ENCODE data around the gene THSD4. TPM values are rescaled to one million over a fixed set of nuclear protein-coding genes. Genes with fewer than 3 reads are reported as not detected.

The THSD4 gene
- total and polyA plus RNA-seq, 8 donors = 15.7 to 43.3 (median 19.1) TPM

- Histone ChIP-seq H3K4me3 (no peak overlapping the region), H3K4me1 (peaks cover 4 to 18% of the 10 kb centered on the region in 2 donors), H3K9me3 (no peaks in the 10 kb centered on the region), H3K27ac (peak overlapping the region in 1 of 2 donors; percentile 55), H3K27me3 (no peaks in the 10 kb centered on the region), H3K36me3 (no peaks in the 10 kb centered on the region)
- intact Hi-C loops (cut with DNase I) = no loop called here
- ATAC-seq (peak; percentile 24), DNase-seq (no peak)
- no peak for TF ChIP-seq CTCF (IDR thresholded peaks at IDR 0.05)
These were observed 180.5 kb downstream of the THSD4 start for GRCh38 chr15:71295603-71296314.

- no peaks in the 10 kb centered on the region for H3K36me3 ChIP-seq
- ATAC-seq (no peak), DNase-seq (no peak)
- intact Hi-C loops (cut with DNase I) = no loop called here
- no peak for TF ChIP-seq CTCF (IDR thresholded peaks at IDR 0.05)
- H3K4me3 ChIP-seq = no peak overlapping the region
- peak overlapping the region in 1 of 2 donors; percentile 55 for H3K27ac ChIP-seq
- H3K4me1 ChIP-seq = peaks cover 4 to 18% of the 10 kb centered on the region in 2 donors
- no peaks in the 10 kb centered on the region for H3K27me3 ChIP-seq
- H3K9me3 ChIP-seq = no peaks in the 10 kb centered on the region
These were observed 181.0 kb downstream of the THSD4 start for GRCh38 chr15:71296315-71296679.

- no peak for TF ChIP-seq CTCF (IDR thresholded peaks at IDR 0.05)
- Histone ChIP-seq H3K27ac (no peak overlapping the region), H3K4me1 (no peaks in the 10 kb centered on the region), H3K9me3 (no peaks in the 10 kb centered on the region), H3K27me3 (no peaks in the 10 kb centered on the region), H3K36me3 (no peaks in the 10 kb centered on the region), H3K4me3 (no peak overlapping the region)
- intact Hi-C loops (cut with DNase I) = no loop called here
- ATAC-seq (no peak), DNase-seq (no peak)
These were observed 186.8 kb downstream of the THSD4 start for GRCh38 chr15:71301958-71302621.

GRCh38 chr15:71302861-71303410, 187.7 kb downstream of the THSD4 start:
- H3K4me3 ChIP-seq = no peak overlapping the region
- H3K27me3 ChIP-seq = no peaks in the 10 kb centered on the region
- no peak for TF ChIP-seq CTCF (IDR thresholded peaks at IDR 0.05)
- DNase-seq = no peak
- peaks cover 0 to 4% of the 10 kb centered on the region in 2 donors for H3K9me3 ChIP-seq
- intact Hi-C loops (cut with DNase I) = no loop called here
- no peaks in the 10 kb centered on the region for H3K36me3 ChIP-seq
- H3K4me1 ChIP-seq = no peaks in the 10 kb centered on the region
- ATAC-seq = no peak
- no peak overlapping the region for H3K27ac ChIP-seq

GRCh38 chr15:71303977-71304376, 188.7 kb downstream of the THSD4 start:
- no peak for DNase-seq
- TF ChIP-seq CTCF (IDR thresholded peaks at IDR 0.05) = no peak
- Histone ChIP-seq H3K9me3 (peaks cover 0 to 4% of the 10 kb centered on the region in 2 donors), H3K27ac (no peak overlapping the region), H3K4me1 (no peaks in the 10 kb centered on the region), H3K4me3 (no peak overlapping the region), H3K27me3 (no peaks in the 10 kb centered on the region), H3K36me3 (no peaks in the 10 kb centered on the region)
- no peak for ATAC-seq
- intact Hi-C loops (cut with DNase I) = no loop called here
